Transverse colon (tissue), 4 donors: ENCODE data around the gene TRAK1. TPM values are rescaled to one million over a fixed set of nuclear protein-coding genes. Genes with fewer than 3 reads are reported as not detected.

Source experiments
- DNase-seq: peaks from one replicate; pipeline ENCODE4 v3.0.0-alpha.2; 2019
- H3K27ac ChIP-seq, 4 donors: fragments of 200-600 bp; sonication (generic); 2 replicates each; pipeline ENCODE4 v1.5.1; 2016 to 2018; ENCODE audit warnings: inconsistent platforms in 4 of 4
- H3K27me3 ChIP-seq: fragments of 200-600 bp; sonication (generic); 2 replicates; pipeline ENCODE4 v1.5.1; 2017; ENCODE audit warnings: inconsistent platforms
- H3K36me3 ChIP-seq, 4 donors: fragments of 200-600 bp; sonication (generic); 2 replicates each; pipeline ENCODE4 v1.5.1; 2017 to 2019; ENCODE audit warnings: inconsistent platforms in 4 of 4
- H3K4me1 ChIP-seq, 4 donors: fragments of 200-600 bp; sonication (generic); 2 replicates each; pipeline ENCODE4 v1.5.1; 2017 to 2020; ENCODE audit warnings: inconsistent platforms in 4 of 4
- H3K4me3 ChIP-seq, 4 donors: fragments of 200-600 bp; sonication (generic); 1 replicate in 1 of 4; 2 replicates in 3 of 4; pipeline versions ENCODE4 v1.5.1 to v1.6.1; 2017 to 2019; ENCODE audit warnings: inconsistent platforms in 4 of 4
- H3K9me3 ChIP-seq, 2 donors: fragments of 200-600 bp; sonication (generic); 2 replicates each; pipeline ENCODE4 v1.5.1; 2017 to 2019; ENCODE audit warnings: inconsistent platforms in 2 of 2
- CTCF ChIP-seq, 5 experiments: fragments of 200-600 bp in 3 of 5; fragments of 450-650 bp in 2 of 5; sonication (generic) in 3 of 5; IDR thresholded peaks; 1 replicate in 2 of 5; 2 replicates in 3 of 5; pipeline ENCODE4 v1.5.1; 2016 to 2017; ENCODE audit warnings: antibody characterized with exemption in 5 of 5, inconsistent platforms in 3 of 5, mild to moderate bottlenecking in 2 of 5, moderate library complexity in 1 of 5
- EP300 ChIP-seq: sonication (generic); formaldehyde crosslinking; IDR thresholded peaks from one replicate; pipeline ENCODE4 v1.6.1; 2017; ENCODE audit warnings: antibody characterized with exemption, low read depth
- POLR2A ChIP-seq: fragments of 450-650 bp; IDR thresholded peaks from one replicate; pipeline ENCODE4 v1.6.1; 2016; ENCODE audit warnings: antibody characterized with exemption, mild to moderate bottlenecking, moderate library complexity
- POLR2AphosphoS5 ChIP-seq, 3 donors: sonication (generic); formaldehyde crosslinking; IDR thresholded peaks; one replicate each; pipeline ENCODE4 v1.6.1; 2016; ENCODE audit warnings: antibody characterized with exemption in 3 of 3
- WGBS, 2 donors: methylation state at CpG; one replicate each; pipeline ENCODE4 v1.1.5; 2018; ENCODE audit warnings: low coverage in 1 of 2; 5-methylcytosine and 5-hydroxymethylcytosine counted together
- in situ Hi-C, 4 donors: fragments of 200-750 bp; cut with MboI; loops; one replicate each; pipeline versions ENCODE4 v1.15.0 to v1.15.1; 2017; ENCODE audit warnings: low sequenced_read_pairs in 3 of 4, low pct_ligation_motif_present in 1 of 4, low pct_unique_long_range_greater_than_20kb in 1 of 4
- intact Hi-C: fragments of 100-400 bp; cut with DNase I; formaldehyde crosslinking; loops from one replicate; pipeline ENCODE4 v1.15.1; 2023; ENCODE audit warnings: low total_unique reads
- total RNA-seq, 4 donors: library from RNA; depleted of rRNA; stranded (reverse); fragments of >200 nt; gene quantifications; one replicate each; pipeline ENCODE4 v1.1.0, GENCODE V29; 2016

Gene TRAK1
- total RNA-seq, 4 donors from 2014 or later: 91.7 to 247 (median 115) TPM

DNA sequence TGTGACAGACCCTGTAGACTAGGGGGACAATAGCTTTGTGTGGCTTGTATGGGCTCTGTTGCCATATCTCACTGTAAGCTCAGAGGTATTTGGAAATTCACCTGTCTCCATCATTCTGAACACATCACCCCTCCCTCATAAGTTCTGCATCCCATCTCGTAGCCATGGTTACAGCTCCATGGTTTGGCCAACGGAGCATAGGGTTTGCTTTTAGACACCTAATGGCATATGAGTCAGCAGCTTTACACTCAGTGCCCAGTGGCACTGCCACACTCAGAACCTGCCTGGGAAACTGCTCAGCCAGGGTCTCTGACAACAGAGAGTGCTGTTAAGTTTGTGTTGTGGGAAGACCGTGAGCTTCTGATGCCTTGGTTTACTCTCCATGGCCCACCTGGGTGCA lies 107.6 kb downstream of the TRAK1 start:
- in situ Hi-C loops: loop anchor here in 2 of 4 donors (5.0 to 10.0 kb wide), 2 partner anchors 84 to 306 kb away; no protein-coding TSS in a partner anchor
- no peaks in the 10 kb centered on the region for H3K4me1 ChIP-seq
- intact Hi-C loops: no loop called here
- no peak for DNase-seq
- H3K36me3 ChIP-seq: peaks cover 0 to 78% (median 38%) of the 10 kb centered on the region in 4 donors
- TF ChIP-seq POLR2A (no peak), EP300 (no peak), POLR2AphosphoS5 (IDR thresholded peaks at IDR 0.05) (no peak), CTCF (IDR thresholded peaks at IDR 0.05) (no peak)
- WGBS, 2 donors: 91% methylated on average over 3 of the region's 3 CpGs; no CpG with 5 or more reads in 1 of the 2 donors
- H3K9me3 ChIP-seq: no peaks in the 10 kb centered on the region
- H3K27ac ChIP-seq: no peak overlapping the region
- H3K4me3 ChIP-seq: no peak overlapping the region
- H3K27me3 ChIP-seq: no peaks in the 10 kb centered on the region

- Histone ChIP-seq H3K27ac (no peak overlapping the region), H3K27me3 (no peaks in the 10 kb centered on the region), H3K4me3 (no peak overlapping the region), H3K36me3 (peaks cover 0 to 67% (median 31%) of the 10 kb centered on the region in 4 donors), H3K4me1 (no peaks in the 10 kb centered on the region), H3K9me3 (no peaks in the 10 kb centered on the region)
- 95 to 96% methylated on average over 6 to 34 of the region's 35 CpGs for WGBS, 2 donors
- TF ChIP-seq EP300 (no peak), POLR2A (no peak), CTCF (IDR thresholded peaks at IDR 0.05) (no peak), POLR2AphosphoS5 (IDR thresholded peaks at IDR 0.05) (no peak)
- in situ Hi-C loops: no loop called here
- intact Hi-C loops: no loop called here
- no peak for DNase-seq
These were observed 111.2 kb downstream of the TRAK1 start for GRCh38 chr3:42202217-42202865.

- Histone ChIP-seq H3K36me3 (peaks cover 0 to 41% (median 21%) of the 10 kb centered on the region in 4 donors), H3K27ac (no peak overlapping the region), H3K9me3 (no peaks in the 10 kb centered on the region), H3K4me1 (no peaks in the 10 kb centered on the region), H3K27me3 (no peaks in the 10 kb centered on the region), H3K4me3 (no peak overlapping the region)
- intact Hi-C loops (no loop called here), in situ Hi-C loops (no loop called here)
- no peak for DNase-seq
- 97 to 100% methylated on average over 1 to 2 of the region's 2 CpGs for WGBS, 2 donors
- TF ChIP-seq POLR2A: no peak
- TF ChIP-seq CTCF (IDR thresholded peaks at IDR 0.05): no peak
- TF ChIP-seq EP300: no peak
- no peak for TF ChIP-seq POLR2AphosphoS5 (IDR thresholded peaks at IDR 0.05)
These were observed 113.9 kb downstream of the TRAK1 start for GRCh38 chr3:42204867-42205599.

DNA sequence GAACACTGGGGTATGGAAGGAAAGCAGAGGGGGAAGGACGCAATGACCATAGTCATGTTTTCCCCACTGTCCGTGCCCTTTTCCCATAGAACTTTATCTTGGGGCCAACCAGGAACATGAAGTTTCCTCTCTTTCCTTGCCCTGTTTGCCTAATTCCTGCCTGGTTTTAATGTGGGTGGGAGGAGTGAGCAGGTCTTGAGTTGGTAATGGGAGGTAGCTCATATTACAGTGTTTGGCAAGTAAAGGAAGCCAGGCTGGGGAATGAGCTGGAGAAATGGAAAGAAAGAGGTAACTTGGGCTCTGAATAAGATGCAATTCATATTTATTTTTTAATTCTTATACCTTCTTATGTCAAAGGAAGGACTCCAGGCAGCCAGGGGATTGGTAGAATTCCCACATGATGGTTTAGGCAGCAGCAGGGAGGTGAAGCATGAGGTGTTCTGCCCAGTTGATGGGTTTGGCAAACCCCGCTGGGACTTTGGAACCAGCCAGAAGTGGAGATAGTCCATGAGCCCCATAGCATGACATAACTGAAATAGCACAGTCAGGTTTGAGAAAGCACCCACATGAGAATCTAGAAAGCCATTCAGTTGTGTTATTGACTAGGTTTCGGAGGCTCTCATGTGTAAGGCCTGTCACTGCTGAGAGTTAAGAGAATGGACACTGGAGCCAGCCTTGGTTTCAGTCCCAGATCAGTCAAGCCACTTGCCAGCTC lies 114.8 kb downstream of the TRAK1 start:
- in situ Hi-C loops: no loop called here
- peaks cover 0 to 35% (median 19%) of the 10 kb centered on the region in 4 donors for H3K36me3 ChIP-seq
- no peaks in the 10 kb centered on the region for H3K9me3 ChIP-seq
- H3K4me3 ChIP-seq: no peak overlapping the region
- no peaks in the 10 kb centered on the region for H3K4me1 ChIP-seq
- no peak overlapping the region for H3K27ac ChIP-seq
- no peaks in the 10 kb centered on the region for H3K27me3 ChIP-seq
- intact Hi-C loops: no loop called here
- WGBS, 2 donors: 93 to 94% methylated on average over 3 to 4 of the region's 4 CpGs
- DNase-seq: no peak
- no peak for TF ChIP-seq EP300
- TF ChIP-seq POLR2AphosphoS5 (IDR thresholded peaks at IDR 0.05): no peak
- TF ChIP-seq CTCF (IDR thresholded peaks at IDR 0.05): no peak
- no peak for TF ChIP-seq POLR2A
